Measurements from ENCODE around the gene KRT2. TPM values are rescaled to one million over a fixed set of nuclear protein-coding genes. Genes with fewer than 3 reads are reported as not detected.

KRT2 gene
- total RNA-seq, 1 donor from 2014 or later = not detected

DNA sequence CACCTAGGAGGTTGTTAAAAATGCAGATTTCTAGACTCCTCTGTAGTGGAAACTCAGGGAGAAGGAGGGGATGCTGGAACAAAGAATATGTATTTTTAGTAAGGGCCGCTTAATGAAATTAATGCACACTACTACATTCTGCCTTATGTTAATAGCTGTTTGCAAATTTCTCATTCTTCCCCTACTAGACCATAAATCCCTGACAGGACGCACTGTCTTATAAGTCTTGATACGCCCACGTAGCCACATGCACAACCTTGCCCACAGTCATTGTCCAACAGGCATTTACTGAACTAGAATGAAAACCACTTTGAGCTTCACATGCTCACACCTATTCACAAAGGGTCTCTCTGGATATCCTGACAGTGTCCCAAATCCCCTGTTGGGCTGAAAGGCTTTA lies 10.5 kb downstream of the KRT2 start:
- H3K9me3 Mint-ChIP-seq = no peaks in the 10 kb centered on the region
- H3K27ac Mint-ChIP-seq = no peak overlapping the region
- H3K36me3 Mint-ChIP-seq = no peaks in the 10 kb centered on the region
- H3K27me3 Mint-ChIP-seq (ENCODE audit: low read depth) = peaks cover 71% of the 10 kb centered on the region
- H3K4me1 Mint-ChIP-seq = no peaks in the 10 kb centered on the region
- no peak for DNase-seq (ENCODE audit: low spot score in 2 of 2, unreplicated experiment in 2 of 2)
- no peak overlapping the region for H3K4me3 Mint-ChIP-seq
- TF ChIP-seq, protein P1, sequence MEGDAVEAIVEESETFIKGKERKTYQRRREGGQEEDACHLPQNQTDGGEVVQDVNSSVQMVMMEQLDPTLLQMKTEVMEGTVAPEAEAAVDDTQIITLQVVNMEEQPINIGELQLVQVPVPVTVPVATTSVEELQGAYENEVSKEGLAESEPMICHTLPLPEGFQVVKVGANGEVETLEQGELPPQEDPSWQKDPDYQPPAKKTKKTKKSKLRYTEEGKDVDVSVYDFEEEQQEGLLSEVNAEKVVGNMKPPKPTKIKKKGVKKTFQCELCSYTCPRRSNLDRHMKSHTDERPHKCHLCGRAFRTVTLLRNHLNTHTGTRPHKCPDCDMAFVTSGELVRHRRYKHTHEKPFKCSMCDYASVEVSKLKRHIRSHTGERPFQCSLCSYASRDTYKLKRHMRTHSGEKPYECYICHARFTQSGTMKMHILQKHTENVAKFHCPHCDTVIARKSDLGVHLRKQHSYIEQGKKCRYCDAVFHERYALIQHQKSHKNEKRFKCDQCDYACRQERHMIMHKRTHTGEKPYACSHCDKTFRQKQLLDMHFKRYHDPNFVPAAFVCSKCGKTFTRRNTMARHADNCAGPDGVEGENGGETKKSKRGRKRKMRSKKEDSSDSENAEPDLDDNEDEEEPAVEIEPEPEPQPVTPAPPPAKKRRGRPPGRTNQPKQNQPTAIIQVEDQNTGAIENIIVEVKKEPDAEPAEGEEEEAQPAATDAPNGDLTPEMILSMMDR (IDR thresholded peaks at IDR 0.05; ENCODE audit: unreplicated experiment) = no peak

DNA sequence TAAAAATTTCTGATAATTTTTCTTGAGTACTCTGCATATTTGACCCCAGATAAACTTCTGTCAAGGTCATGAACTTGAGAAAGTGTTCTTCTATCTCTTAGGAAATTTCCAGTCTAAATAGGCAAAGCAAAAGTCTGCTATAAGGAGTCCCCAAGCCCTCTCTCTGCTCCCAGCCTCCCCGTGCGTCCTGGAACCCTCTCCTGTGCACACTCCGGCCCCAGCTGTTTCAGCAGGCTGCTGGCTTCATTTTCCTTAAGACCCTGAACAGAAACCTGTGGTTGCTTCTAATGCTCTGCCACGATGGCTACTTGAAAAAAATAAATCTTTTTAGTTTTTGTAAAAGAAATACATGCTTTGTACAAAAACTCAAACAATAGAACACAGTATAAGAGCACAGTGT lies 14.7 kb downstream of the KRT2 start:
- TF ChIP-seq, protein P1 (IDR thresholded peaks at IDR 0.05; ENCODE audit: unreplicated experiment) = no peak
- DNase-seq (ENCODE audit: low spot score in 2 of 2, unreplicated experiment in 2 of 2) = peak in 1 of 2 experiments; percentile 31
- H3K27ac Mint-ChIP-seq = no peak overlapping the region
- H3K4me3 Mint-ChIP-seq = no peak overlapping the region
- H3K4me1 Mint-ChIP-seq = no peaks in the 10 kb centered on the region
- no peaks in the 10 kb centered on the region for H3K9me3 Mint-ChIP-seq
- no peaks in the 10 kb centered on the region for H3K36me3 Mint-ChIP-seq
- peaks cover 57% of the 10 kb centered on the region for H3K27me3 Mint-ChIP-seq (ENCODE audit: low read depth)

DNA sequence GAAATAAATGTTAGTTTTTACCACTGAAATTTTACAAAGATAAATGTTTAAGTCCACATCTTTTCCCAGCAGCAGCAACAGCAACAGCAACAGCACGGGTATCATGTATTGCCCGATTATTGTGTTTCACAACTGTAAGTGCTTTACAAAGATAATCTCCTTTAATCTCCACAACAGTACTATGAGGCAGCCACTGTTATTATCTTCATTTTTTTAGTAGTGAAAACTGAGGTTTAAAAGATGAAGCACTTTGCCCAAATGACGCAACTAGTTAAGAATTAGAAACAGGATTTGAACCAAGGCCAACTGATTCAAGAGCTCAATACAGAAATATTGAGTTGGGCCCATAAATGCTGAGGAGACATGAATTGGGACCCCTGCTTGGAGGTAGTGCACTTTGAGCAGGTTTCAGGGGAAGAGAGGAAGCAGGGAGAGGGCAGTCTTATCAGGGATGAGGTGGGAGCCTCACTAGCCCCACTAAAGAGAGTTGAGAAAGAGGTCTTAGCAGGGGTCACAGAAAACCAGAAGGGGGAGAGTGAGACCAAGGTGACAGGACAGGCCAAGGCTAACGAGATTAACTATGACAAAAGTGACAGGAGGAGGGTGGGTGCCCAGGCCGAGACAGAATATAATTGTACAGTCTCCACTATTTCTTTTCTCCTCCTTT lies 15.3 kb downstream of the KRT2 start:
- peak in 1 of 2 experiments; percentile 30 for DNase-seq (ENCODE audit: low spot score in 2 of 2, unreplicated experiment in 2 of 2)
- Mint-ChIP-seq H3K9me3 (no peaks in the 10 kb centered on the region), H3K4me1 (no peaks in the 10 kb centered on the region), H3K4me3 (no peak overlapping the region), H3K36me3 (no peaks in the 10 kb centered on the region), H3K27ac (no peak overlapping the region), H3K27me3 (ENCODE audit: low read depth) (peaks cover 57% of the 10 kb centered on the region)
- TF ChIP-seq, protein P1 (IDR thresholded peaks at IDR 0.05; ENCODE audit: unreplicated experiment) = no peak

DNA sequence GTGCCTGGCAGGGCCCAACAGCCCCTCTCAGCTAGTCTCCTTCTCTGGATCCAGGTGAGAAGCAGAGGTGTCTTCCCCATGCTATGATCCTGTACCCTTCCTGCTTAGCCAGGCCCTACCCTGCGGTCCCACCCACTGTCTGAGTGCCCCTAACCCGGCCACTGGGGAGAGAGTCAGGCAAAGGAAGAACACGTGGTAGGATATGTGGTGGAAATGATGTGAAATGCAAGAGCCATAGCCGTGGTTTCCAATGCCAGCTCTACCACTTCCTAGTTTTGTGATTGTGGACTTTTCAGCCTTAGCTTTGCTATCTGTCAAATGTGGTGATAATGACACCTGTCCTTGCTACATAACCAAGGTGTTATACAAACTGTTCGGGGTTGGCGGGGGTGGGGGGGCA lies 15.8 kb downstream of the KRT2 start:
- H3K27me3 Mint-ChIP-seq (ENCODE audit: low read depth) = peaks cover 56% of the 10 kb centered on the region
- no peaks in the 10 kb centered on the region for H3K9me3 Mint-ChIP-seq
- TF ChIP-seq, protein P1 (IDR thresholded peaks at IDR 0.05; ENCODE audit: unreplicated experiment) = no peak
- no peak for DNase-seq (ENCODE audit: low spot score in 2 of 2, unreplicated experiment in 2 of 2)
- no peak overlapping the region for H3K4me3 Mint-ChIP-seq
- no peaks in the 10 kb centered on the region for H3K4me1 Mint-ChIP-seq
- no peaks in the 10 kb centered on the region for H3K36me3 Mint-ChIP-seq
- no peak overlapping the region for H3K27ac Mint-ChIP-seq

DNA sequence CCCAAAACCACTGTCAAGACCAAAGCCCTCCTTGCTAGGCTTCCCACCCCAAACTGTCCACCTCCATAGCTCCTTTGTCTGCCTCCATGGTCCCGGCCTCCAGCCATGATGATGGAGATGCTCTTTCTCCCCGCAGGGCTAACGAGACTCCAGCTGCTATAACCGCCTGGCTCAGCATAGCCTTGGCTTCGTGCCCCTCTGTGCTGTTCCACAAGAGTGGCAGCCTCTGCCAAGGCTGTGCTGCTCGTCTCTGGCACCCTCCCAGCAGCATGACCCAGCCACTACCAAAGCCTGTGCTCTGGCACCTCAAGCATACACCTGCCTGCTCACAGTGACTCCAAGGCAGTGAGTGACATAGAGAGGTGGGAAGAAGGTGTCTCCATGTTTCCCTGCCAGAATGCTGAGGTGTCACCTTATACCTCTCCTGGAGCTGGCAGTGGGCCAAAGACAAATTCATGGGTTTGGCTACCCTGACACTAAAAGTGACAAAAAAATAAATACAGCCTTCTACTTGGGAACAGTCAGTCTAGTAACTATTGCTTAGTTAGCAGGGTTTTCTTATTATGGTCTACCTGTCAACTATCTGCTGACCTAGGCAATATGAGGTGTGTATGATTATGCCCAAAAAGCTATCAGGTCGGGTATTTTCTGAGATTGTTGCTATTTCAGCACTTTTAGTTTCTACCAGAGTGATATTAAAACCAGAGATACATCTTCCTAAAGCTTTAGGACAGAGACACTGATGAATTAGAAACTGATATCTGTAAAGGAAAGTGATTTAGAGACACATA lies 17.6 kb downstream of the KRT2 start:
- Mint-ChIP-seq H3K36me3 (no peaks in the 10 kb centered on the region), H3K4me3 (no peak overlapping the region), H3K4me1 (no peaks in the 10 kb centered on the region), H3K27ac (no peak overlapping the region), H3K9me3 (no peaks in the 10 kb centered on the region), H3K27me3 (ENCODE audit: low read depth) (peaks cover 60% of the 10 kb centered on the region)
- TF ChIP-seq, protein P1 (IDR thresholded peaks at IDR 0.05; ENCODE audit: unreplicated experiment) = no peak
- peak in 1 of 2 experiments; percentile 25 for DNase-seq (ENCODE audit: low spot score in 2 of 2, unreplicated experiment in 2 of 2)
